Measurements from ENCODE around the gene HYAL2.
"Not testable (repeated sequence)": the region's sequence is repeated elsewhere in the genome, so short reads cannot be mapped to it uniquely, and the experiment has no call there.

Gene HYAL2

DNA sequence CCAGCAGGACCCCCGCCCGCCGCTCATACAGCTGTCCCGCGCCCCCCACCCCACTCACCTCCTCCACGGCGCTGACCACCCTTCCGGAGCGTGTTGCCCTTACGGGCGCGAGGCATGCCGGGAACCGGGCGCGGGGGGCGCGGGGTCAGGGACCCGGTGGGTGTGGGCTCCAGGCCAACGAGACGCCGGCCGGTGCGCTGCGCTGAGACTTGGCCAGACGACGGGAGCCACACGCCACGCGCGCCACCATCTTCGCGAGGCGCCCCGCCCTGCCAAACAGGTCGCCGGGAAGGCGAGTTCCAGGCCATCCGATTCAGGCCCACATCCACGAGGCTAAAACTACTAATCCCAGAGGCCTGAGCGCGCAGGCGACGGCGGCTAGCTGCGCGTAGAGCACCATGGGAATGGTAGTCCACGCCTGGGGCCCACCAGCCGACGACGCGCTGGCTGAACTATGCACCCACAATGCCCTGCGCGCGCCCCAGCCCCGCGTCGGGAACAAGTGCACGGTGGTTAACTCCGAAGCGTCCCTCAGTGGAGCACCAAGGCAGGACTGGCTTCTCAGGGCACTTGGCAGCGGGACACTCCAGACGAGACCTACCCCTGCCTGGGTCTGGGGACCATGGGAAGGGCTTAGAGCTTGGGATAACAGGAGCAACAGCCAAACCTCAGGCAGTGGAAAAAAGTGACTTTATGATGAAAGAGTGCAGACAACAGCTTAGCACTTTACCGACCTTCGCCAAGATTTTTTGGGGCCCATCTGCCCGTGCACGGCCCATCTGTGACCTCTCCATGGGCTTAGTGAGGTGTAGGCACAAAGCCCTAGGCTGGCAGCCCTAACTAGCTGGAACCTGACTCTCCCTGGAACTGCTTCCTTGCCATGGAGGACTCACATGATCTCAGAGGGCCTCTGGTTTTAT is 30.1 kb downstream of the HYAL2 start, which contains the start of gene IFRD2:
Gene IFRD2, minus strand, starts transcription at position 271 of the 920 bp plus-strand sequence. Its CDS starts 155 bp downstream, at position 116.
- peak; percentile 90 to 95 for DNase-seq (ENCODE audit: low read depth in 2 of 2)

- no peak for DNase-seq (ENCODE audit: low read depth in 2 of 2)
These were observed 32.3 kb downstream of the HYAL2 start for GRCh38 chr3:50290161-50290641.

DNA sequence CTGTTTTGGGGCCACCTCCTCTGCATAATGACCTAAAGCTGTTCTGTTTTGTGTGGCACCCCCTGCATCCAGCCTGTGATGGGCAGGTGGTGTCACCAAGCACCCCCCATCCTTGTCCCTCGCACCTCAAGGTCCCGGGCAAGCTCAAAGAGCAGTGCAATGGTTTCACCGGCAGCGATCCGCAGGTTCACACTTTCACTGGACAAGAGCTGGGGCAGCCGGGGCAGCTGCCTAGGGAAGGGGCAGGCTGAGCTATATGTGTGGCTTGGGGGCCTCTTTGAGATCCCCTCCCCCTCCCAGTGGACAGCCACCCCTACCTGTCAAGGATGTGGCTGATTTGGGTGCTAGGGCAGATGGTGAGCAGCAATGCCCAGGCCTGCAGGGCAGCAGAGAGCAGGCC is 33.4 kb downstream of the HYAL2 start:
- no peak for DNase-seq (ENCODE audit: low read depth in 2 of 2)

DNA sequence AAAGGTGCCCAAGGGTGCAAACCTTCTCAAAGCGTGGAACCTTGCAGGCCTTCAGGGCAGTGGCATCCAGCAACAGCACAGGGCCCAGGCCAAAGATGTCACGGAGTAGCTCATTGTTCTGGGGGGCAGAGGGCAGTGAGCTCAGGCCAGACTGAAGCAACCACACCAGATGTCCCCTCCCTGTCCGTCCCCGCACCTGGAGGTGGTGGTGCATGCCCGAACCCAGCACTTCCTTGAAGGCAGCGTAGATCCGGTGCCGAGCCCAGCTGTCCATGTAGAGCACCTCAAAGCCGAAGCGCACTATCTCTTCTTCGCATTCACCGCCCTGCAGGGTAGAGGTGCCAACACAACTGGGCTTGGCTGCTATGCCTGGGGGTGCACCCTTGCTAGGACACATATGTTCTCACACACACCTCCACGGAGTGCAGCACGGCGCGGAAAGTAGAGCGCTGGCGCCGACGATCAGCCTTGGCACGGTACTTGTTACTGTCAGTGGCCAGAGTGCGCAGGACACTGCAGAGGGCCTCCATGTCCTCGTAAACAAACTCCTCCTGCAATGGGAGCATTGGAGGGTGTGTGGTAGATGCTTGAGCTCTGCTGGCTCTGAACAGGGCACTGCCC is 34.0 kb downstream of the HYAL2 start:
- DNase-seq (ENCODE audit: low read depth in 2 of 2) = no peak

DNA sequence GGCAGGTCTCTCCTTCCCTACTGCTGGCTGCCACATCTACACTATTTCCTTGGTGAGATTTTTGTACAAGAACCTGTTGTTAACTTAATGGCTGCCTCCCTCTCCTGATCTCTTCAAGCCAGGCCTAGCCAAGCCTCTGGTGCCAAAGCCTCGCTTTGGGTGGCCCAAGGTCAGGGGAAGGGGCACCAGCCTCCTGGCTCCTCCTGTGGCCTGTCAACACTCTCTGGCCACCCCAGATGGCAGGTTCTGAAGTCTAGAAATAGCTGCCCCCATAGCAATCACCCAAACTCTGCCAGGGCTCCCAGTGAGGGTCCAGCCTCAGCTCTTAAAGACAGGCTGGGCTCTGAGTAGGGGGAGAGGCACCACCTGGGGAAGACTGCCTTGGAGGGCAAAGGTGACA is 35.3 kb downstream of the HYAL2 start:
- no peak for DNase-seq (ENCODE audit: low read depth in 2 of 2)

GRCh38 chr3:50286322-50287227 is 36.0 kb downstream of the HYAL2 start:
- no peak for DNase-seq (ENCODE audit: low read depth in 2 of 2)

- not testable (repeated sequence) for DNase-seq (ENCODE audit: low read depth in 2 of 2)
These were observed 38.4 kb downstream of the HYAL2 start for GRCh38 chr3:50284121-50284520.

DNA sequence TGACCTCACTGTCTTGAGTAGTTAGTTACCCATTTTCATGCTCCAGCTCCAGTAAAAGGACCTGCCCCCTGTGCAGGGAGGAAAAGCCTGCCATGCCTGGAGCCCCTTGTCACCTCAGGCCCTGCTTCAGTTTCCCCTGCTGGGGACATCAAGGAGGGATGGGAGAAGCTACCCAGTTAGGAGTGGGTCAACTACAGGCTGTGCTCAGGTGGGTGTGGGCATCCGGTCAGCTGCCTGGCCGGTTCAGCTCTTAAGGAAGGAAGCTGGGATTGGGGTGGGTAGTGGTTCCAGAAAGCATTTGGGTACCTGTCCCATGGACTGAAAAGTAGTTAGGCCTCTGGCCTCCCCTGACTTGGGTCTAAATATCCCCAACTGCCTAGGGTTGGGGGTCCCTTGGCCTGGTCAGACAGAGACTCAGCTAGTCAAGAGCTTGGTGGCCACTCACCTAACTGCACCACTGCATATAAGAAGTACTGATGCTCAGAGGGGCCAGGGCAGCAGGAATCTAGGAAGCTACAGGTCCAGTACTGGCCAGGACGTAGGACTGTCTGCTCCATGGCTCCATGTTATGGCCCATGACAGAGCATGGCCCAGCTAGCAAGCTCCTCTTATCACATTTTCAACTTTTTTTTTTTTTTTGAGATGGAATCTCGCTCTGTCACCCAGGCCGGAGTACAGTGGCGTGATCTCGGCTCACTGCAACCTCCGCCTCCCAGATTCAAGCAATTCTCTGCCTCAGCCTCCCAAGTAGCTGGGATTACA is 43.1 kb downstream of the HYAL2 start:
- DNase-seq (ENCODE audit: low read depth in 2 of 2) = no peak

DNA sequence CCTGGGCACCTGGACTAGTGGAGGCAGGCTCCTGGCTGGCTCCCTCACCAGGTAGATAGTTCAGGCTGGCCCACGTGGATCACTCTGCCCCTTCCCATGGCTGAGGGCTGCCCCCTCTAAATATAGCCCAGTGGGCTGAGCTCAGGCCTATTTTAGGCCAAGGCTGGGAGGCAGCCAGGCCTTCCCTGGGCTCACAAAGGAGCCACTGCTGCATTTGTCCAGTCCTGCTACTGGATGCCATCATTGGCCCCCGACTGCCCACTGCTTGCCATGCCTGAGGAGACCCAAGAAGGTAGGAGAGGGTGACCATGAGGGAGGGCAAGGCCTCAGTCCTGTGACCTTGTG is 43.7 kb downstream of the HYAL2 start, which contains the start of gene LSMEM2:
Gene LSMEM2, plus strand, starts transcription at position 208 of the 345 bp plus-strand sequence. Its CDS starts 27 bp downstream, at position 235.
- no peak for DNase-seq (ENCODE audit: low read depth in 2 of 2)

DNA sequence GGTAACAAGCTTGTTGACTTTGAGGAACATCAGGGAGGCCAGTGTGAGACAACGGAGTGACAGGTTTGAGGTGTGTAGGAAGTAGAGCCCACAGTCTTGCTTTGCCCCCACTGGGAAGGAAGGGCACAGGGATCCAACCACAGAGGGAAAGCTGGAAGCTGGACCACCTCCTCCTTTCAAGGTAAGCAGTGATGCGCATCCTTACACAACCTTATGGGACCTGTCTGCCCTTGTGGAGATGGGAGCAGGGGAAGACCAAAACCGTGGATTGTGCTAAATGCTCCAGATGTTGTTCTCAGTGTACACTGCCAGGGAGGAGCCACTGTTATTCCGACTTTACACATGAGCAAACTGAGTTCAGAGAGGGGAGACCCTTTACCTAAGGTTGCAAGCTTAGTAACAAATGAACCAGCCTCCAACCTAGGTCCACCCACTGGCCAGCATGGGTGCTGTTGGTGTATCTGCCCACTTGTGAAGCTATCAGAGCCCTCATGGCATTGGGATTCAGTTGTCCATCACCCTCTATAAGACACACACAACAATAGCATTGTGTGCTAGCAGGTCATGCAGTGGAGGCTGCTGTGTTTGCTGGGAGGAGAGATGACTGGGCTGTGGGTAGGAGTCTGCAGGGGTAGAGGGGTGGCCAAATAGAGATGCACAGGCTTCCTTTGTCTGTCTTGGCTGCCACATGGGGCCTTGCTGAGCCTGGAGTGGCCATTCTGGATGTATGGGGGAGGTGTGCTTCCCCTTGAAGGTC is 44.2 kb downstream of the HYAL2 start:
- DNase-seq (ENCODE audit: low read depth in 2 of 2) = no peak

DNA sequence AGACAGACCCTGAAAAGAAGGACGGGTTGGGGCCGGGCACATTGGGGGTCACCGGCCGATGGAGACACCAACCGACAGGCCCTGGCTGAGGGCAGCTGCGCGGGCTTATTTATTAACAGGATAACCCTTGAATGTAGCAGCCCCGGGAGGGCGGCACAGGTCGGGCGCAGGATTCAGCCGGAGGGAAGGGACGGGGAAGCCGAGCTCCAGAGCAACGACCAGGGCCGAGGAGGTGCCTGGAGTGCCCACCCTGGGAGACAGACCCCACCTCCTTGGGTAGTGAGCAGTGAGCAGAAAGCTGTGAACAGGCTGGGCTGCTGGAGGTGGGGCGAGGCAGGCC is 45.8 kb downstream of the HYAL2 start:
- DNase-seq (ENCODE audit: low read depth in 2 of 2) = no peak

DNA sequence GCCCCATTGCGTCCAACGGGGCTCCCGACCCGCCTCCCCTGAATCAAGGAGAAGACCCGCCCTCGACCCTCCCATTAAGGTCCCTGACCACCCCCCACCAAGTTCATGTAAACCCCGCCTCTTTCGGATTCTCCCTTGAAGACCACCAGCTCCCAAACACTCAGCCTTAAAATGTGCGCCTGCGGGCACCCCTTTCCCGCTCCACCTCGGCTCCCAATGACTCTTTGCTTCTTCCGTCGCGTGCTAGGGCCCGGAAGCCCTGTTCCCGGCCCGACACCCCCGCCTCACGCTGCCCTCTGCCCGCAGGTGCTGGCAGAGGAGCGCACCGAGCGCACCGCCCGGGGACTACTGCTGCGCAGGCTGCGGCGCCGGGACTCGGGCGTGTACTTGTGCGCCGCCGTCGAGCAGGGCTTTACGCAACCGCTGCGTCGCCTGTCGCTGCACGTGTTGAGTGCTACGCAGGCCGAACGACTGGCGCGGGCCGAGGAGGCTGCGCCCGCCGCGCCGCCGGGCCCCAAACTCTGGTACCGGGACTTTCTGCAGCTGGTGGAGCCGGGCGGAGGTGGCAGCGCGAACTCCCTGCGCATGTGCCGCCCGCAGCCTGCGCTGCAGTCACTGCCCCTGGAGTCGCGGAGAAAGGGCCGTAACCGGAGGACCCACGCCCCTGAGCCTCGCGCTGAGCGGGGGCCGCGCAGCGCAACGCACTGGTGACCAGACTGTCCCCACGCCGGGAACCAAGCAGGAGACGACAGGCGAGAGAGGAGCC is 46.4 kb downstream of the HYAL2 start:
- DNase-seq (ENCODE audit: low read depth in 2 of 2) = no peak

DNA sequence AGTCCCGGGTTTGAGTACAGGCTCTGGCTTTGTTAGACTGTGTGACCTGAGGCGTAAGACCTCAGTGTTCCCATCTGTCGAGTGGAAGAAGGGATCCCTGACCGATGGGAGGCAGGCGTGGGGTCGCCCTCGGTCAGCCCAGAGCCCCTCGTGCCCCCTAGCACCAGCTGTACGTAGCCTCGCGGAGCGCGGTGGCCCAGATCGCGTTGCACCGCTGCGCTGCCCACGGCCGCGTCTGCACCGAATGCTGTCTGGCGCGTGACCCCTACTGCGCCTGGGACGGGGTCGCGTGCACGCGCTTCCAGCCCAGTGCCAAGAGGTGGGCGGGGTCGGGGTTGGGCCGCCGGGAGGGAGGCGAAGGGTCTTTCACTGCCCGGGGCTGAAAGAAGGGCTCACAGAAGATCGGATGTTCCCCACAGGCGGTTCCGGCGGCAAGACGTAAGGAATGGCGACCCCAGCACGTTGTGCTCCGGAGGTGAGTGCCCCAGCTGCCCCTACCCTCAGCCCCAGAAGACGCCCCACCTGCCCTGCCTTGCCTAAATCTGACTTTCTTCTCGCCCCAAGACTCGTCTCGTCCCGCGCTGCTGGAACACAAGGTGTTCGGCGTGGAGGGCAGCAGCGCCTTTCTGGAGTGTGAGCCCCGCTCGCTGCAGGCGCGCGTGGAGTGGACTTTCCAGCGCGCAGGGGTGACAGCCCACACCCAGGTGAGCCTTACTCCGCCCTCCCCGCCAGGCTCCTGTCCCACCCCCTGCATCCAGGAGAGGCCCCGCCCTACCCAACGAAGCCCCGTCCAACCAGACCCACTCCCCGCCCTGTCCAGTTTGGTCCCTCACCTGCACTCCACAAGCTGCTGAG is 47.2 kb downstream of the HYAL2 start:
- no peak for DNase-seq (ENCODE audit: low read depth in 2 of 2)

DNA sequence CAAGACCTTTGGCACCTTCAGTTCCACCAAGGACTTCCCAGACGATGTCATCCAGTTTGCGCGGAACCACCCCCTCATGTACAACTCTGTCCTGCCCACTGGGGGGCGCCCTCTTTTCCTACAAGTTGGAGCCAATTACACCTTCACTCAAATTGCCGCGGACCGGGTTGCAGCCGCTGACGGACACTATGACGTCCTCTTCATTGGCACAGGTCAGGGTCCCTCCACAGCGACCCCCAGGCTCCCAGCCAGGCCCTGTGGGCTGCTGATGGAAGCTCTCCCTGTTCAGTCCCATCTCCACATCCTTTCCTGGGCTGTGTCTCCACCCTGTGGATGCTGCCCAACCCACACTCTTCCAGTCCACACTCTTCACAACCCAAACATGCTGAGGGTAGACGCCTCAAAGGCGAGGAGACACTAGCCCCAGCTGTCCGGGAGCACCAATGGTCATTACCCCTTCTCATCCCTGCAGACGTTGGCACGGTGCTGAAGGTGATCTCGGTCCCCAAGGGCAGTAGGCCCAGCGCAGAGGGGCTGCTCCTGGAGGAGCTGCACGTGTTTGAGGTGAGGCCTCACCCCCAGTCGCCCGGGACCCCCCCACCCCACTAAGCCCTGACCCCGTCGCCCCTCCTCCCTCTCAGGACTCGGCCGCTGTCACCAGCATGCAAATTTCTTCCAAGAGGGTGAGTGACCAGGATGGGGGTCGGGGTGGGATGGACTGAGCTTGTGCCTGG is 48.0 kb downstream of the HYAL2 start:
- peak; percentile 76 to 82 for DNase-seq (ENCODE audit: low read depth in 2 of 2)

DNA sequence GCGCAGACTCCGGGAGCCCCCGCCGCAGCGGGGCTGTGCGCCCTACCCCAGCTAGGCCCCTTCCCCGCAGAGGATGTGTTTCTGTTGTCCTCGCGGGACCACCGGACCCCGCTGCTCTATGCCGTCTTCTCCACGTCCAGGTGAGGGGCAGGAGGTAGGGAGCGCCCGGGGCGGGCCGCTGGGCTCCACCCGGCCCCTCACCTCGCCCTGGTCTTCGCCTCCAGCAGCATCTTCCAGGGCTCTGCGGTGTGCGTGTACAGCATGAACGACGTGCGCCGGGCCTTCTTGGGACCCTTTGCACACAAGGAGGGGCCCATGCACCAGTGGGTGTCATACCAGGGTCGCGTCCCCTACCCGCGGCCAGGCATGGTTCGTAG is 48.9 kb downstream of the HYAL2 start:
- no peak for DNase-seq (ENCODE audit: low read depth in 2 of 2)

DNA sequence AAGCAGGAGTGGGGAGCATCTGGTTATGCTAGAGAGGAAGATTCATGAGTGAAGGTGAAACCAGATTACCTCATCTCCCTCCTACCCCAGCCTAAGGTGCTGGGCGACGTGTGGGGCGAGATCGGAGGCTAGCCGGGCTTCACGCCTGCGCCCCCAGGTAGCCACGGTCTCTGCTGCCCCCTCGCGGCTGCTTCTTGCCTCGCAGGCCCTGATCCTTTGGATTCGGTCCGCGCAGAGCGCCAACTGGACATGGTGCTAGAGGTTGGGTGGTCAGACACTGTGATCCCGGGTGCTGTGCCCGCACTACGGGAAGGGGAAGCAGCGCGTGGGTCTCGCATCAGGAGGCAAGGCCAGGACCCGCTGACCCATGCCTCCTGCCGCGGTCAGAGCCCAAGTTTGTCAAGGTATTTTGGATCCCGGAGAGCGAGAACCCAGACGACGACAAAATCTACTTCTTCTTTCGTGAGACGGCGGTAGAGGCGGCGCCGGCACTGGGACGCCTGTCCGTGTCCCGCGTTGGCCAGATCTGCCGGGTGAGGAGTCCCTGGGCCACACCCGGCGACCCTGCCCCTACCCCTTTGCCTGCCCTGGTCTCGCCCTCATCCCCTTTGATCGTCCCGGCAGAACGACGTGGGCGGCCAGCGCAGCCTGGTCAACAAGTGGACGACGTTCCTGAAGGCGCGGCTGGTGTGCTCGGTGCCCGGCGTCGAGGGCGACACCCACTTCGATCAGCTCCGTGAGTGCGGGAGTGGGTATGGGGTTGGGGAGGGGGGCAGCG is 49.4 kb downstream of the HYAL2 start:
- peak; percentile 87 to 96 for DNase-seq (ENCODE audit: low read depth in 2 of 2)

DNA sequence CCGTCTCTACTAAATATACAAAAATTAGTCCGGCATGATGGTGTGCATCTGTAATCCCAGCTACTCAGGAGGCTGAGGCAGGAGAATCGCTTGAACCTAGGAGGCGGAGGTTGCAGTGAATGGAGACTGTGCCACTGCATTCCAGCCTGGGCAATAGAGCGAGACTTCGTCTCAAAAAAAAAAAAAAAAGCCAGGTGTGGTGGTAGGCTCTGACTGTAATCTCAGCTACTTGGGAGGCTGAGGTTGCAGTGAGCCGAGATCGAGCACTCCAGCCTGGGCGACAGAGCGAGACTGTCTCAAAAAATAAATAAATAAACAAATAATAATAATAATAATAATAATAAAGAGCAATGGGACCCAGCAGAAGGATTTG is 50.0 kb downstream of the HYAL2 start:
- not testable (repeated sequence) for DNase-seq (ENCODE audit: low read depth in 2 of 2)
